Neural crest cell (in vitro differentiated cells): ENCODE data around the gene ZSWIM6. TPM values are rescaled to one million over a fixed set of nuclear protein-coding genes. Genes with fewer than 3 reads are reported as not detected.

ENCODE experiments used
- DNase-seq: peaks from one replicate; pipeline ENCODE4 v3.0.0; 2021; ENCODE audit warnings: low read depth, mixed read lengths, low spot score
- H3K27ac Mint-ChIP-seq: one replicate; pipeline ENCODE4 v1.8.0; 2021; ENCODE audit warnings: mild to moderate bottlenecking, mixed read lengths; ENCODE audit not compliant: unreplicated experiment
- H3K27me3 Mint-ChIP-seq: 2 replicates; pipeline ENCODE4 v1.8.0; 2021; ENCODE audit warnings: low read depth, mild to moderate bottlenecking, mixed read lengths
- H3K36me3 Mint-ChIP-seq: 2 replicates; pipeline ENCODE4 v1.8.0; 2021; ENCODE audit warnings: low read depth, mild to moderate bottlenecking, mixed read lengths
- H3K4me1 Mint-ChIP-seq: 2 replicates; pipeline ENCODE4 v1.8.0; 2021; ENCODE audit warnings: mixed read lengths
- H3K4me3 Mint-ChIP-seq: one replicate; pipeline ENCODE4 v1.8.0; 2021; ENCODE audit warnings: mild to moderate bottlenecking, mixed read lengths
- H3K9me3 Mint-ChIP-seq: 2 replicates; pipeline ENCODE4 v1.8.0; 2021; ENCODE audit warnings: mixed read lengths
- total RNA-seq: library from RNA; stranded (reverse); gene quantifications from 2 replicates; pipeline ENCODE4 v1.2.1, GENCODE V29; 2021
- TF ChIP-seq, protein P1 (sequence below): fragments of 200-600 bp; sonication (generic); conservative IDR thresholded peaks from 2 replicates; pipeline ENCODE4 v1.5.0; 2021; ENCODE audit warnings: antibody characterized with exemption, mild to moderate bottlenecking

Gene ZSWIM6
- total RNA-seq, 1 donor from 2014 or later, result 33.8 TPM

GRCh38 chr5:61349935-61350334 lies 17.9 kb downstream of the ZSWIM6 start:
- H3K36me3 Mint-ChIP-seq, result peaks cover 3% of the 10 kb centered on the region
- H3K4me1 Mint-ChIP-seq, result peaks cover 74% of the 10 kb centered on the region
- H3K27ac Mint-ChIP-seq, result no peak overlapping the region
- no peak overlapping the region for H3K4me3 Mint-ChIP-seq
- TF ChIP-seq, protein P1, sequence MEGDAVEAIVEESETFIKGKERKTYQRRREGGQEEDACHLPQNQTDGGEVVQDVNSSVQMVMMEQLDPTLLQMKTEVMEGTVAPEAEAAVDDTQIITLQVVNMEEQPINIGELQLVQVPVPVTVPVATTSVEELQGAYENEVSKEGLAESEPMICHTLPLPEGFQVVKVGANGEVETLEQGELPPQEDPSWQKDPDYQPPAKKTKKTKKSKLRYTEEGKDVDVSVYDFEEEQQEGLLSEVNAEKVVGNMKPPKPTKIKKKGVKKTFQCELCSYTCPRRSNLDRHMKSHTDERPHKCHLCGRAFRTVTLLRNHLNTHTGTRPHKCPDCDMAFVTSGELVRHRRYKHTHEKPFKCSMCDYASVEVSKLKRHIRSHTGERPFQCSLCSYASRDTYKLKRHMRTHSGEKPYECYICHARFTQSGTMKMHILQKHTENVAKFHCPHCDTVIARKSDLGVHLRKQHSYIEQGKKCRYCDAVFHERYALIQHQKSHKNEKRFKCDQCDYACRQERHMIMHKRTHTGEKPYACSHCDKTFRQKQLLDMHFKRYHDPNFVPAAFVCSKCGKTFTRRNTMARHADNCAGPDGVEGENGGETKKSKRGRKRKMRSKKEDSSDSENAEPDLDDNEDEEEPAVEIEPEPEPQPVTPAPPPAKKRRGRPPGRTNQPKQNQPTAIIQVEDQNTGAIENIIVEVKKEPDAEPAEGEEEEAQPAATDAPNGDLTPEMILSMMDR, result no peak
- no peaks in the 10 kb centered on the region for H3K27me3 Mint-ChIP-seq
- H3K9me3 Mint-ChIP-seq, result no peaks in the 10 kb centered on the region
- no peak for DNase-seq

DNA sequence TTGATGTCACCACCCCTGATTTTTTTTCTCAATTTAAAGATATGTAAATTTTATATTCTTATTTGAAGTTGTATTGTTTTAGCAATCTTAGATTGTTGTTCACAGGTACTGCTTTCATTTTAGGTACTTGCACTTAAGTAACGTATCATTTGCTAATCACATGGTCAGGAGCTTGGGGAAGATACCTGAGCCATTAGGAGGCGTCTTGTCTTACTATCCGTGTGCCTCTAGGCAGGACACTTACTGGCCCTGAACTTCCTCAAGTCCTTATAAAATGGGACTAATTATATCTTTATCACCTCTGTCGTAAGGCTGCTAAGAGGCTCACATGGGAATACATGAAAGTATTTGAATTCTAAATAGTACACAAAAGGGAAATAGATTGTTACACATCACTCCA lies 18.5 kb downstream of the ZSWIM6 start:
- DNase-seq, result no peak
- Mint-ChIP-seq H3K9me3 (no peaks in the 10 kb centered on the region), H3K36me3 (peaks cover 3% of the 10 kb centered on the region), H3K4me3 (no peak overlapping the region), H3K27ac (no peak overlapping the region), H3K4me1 (peaks cover 70% of the 10 kb centered on the region), H3K27me3 (no peaks in the 10 kb centered on the region)
- TF ChIP-seq, protein P1, result no peak

- H3K4me1 Mint-ChIP-seq, result peaks cover 60% of the 10 kb centered on the region
- H3K36me3 Mint-ChIP-seq, result peaks cover 3% of the 10 kb centered on the region
- no peaks in the 10 kb centered on the region for H3K27me3 Mint-ChIP-seq
- no peak overlapping the region for H3K27ac Mint-ChIP-seq
- no peak for DNase-seq
- TF ChIP-seq, protein P1, result no peak
- H3K4me3 Mint-ChIP-seq, result no peak overlapping the region
- H3K9me3 Mint-ChIP-seq, result no peaks in the 10 kb centered on the region
Measured at GRCh38 chr5:61351733-61352132, 19.7 kb downstream of the ZSWIM6 start.

DNA sequence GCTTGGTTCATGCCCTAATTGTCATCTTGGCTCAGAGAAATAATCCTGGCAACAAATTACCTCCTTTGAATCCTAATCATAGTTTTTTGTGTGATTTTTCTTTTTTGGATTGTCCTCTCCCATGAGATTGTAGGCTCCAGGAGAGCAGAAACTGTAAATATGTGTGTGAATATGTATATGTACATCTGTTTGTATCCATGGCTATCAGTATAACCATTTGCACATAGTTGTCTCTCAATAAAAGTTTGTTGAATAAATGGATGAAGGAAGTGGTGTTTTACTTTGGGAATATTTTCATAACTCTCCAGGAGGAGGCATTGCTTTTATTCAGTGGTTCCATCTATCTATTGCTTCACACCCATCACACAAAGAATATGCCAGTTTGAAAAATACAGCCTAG lies 20.1 kb downstream of the ZSWIM6 start:
- TF ChIP-seq, protein P1, result no peak
- peaks cover 56% of the 10 kb centered on the region for H3K4me1 Mint-ChIP-seq
- DNase-seq, result no peak
- H3K36me3 Mint-ChIP-seq, result peaks cover 7% of the 10 kb centered on the region
- no peak overlapping the region for H3K4me3 Mint-ChIP-seq
- H3K27me3 Mint-ChIP-seq, result no peaks in the 10 kb centered on the region
- H3K9me3 Mint-ChIP-seq, result peaks cover 4% of the 10 kb centered on the region
- no peak overlapping the region for H3K27ac Mint-ChIP-seq

DNA sequence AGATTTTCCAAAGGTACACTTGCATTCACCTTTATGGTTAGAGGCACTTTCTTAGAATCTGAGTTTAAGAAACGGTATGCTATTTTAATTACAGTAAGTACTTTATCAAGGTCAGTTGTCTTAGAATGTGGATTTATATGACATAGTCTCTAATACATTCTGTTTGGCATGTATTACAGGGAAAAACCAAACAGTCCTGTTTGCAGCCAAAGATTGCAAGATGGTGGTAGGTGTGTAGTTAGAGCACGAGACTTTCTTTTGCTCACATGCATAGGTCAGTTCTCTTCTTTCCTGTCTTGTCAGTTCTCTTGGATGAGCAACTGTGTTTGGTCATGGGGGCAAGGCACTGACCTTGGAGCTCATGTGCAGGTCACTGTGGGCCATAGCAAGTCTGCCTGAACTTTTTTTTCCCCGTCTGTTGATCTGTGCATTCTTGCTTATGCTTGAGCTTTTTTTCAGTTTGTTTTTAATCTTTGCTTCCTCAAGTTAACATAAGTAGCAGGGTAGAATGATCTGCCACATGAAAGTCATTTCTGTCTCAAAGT lies 20.6 kb downstream of the ZSWIM6 start:
- Mint-ChIP-seq H3K9me3 (peaks cover 4% of the 10 kb centered on the region), H3K4me1 (peaks cover 54% of the 10 kb centered on the region), H3K27me3 (no peaks in the 10 kb centered on the region), H3K36me3 (peaks cover 4% of the 10 kb centered on the region), H3K27ac (peak overlapping the region; percentile 59), H3K4me3 (no peak overlapping the region)
- TF ChIP-seq, protein P1, result no peak
- no peak for DNase-seq
